Adrenal gland (tissue), 12 donors: Measurements from ENCODE around the gene HPSE. TPM values are rescaled to one million over a fixed set of nuclear protein-coding genes. Genes with fewer than 3 reads are reported as not detected.

Experiments used
- DNase-seq, 7 donors: peaks; one replicate each; pipeline ENCODE4 v3.0.0-alpha.2; 2019 to 2020
- H3K27ac ChIP-seq, 5 donors: fragments of 200-600 bp; sonication (generic) in 4 of 5; 1 replicate in 3 of 5; 2 replicates in 2 of 5; pipeline versions ENCODE4 v1.5.1 to v1.8.0; 2016 to 2020; ENCODE audit warnings: mild to moderate bottlenecking in 1 of 5
- H3K27me3 ChIP-seq: fragments of 200-600 bp; 2 replicates; pipeline ENCODE4 v1.8.0; 2021
- H3K36me3 ChIP-seq, 2 donors: fragments of 200-600 bp; replicated peaks in 1 of 2; 1 replicate in 1 of 2; 2 replicates in 1 of 2; pipeline versions ENCODE4 v1.5.1 to v1.8.0; 2018 to 2022
- H3K4me1 ChIP-seq, 2 donors: fragments of 200-600 bp; replicated peaks in 1 of 2; 1 replicate in 1 of 2; 2 replicates in 1 of 2; pipeline versions ENCODE4 v1.5.1 to v1.8.0; 2018 to 2021
- H3K4me3 ChIP-seq, 4 donors: fragments of 200-600 bp; sonication (generic) in 3 of 4; one replicate each; pipeline ENCODE4 v1.5.1; 2016 to 2018
- H3K9me3 ChIP-seq, 3 donors: fragments of 200-600 bp; sonication (generic) in 1 of 3; replicated peaks in 1 of 3; 1 replicate in 2 of 3; 2 replicates in 1 of 3; pipeline versions ENCODE4 v1.5.1 to v1.8.0; 2016 to 2021
- CTCF ChIP-seq, 6 experiments: fragments of 450-650 bp in 4 of 6; fragments of 200-600 bp in 2 of 6; sonication (generic) in 1 of 6; IDR thresholded peaks; 1 replicate in 5 of 6; 2 replicates in 1 of 6; pipeline versions ENCODE4 v1.5.1 to v1.8.0; 2016 to 2021; ENCODE audit warnings: antibody characterized with exemption in 6 of 6, mild to moderate bottlenecking in 2 of 6, moderate library complexity in 1 of 6
- POLR2A ChIP-seq, 2 donors: fragments of 450-650 bp; IDR thresholded peaks; one replicate each; pipeline ENCODE4 v1.6.1; 2017; ENCODE audit warnings: antibody characterized with exemption in 2 of 2, mild to moderate bottlenecking in 2 of 2, moderate library complexity in 1 of 2
- WGBS, 4 donors: extraction: QIAGEN DNeasy Blood & Tissue Kit in 2 of 4; methylation state at CpG; one replicate each; pipeline versions ENCODE4 v1.1.5 to v1.1.7; 2013 to 2017; 5-methylcytosine and 5-hydroxymethylcytosine counted together
- intact Hi-C, 2 donors: fragments of 100-400 bp; cut with DNase I; formaldehyde crosslinking; loops; one replicate each; pipeline versions ENCODE4 v1.14.1 to v1.15.0; 2022 to 2023
- polyA plus RNA-seq, 3 donors: library from polyadenylated mRNA; stranded (reverse); fragments of 200-250 nt in 2 of 3; fragments of 350-450 nt in 1 of 3; fragmentation: Illumina TruSeq in 1 of 3; extraction: RNeasy Lipid Tissue Mini Kit (QIAGEN cat#74804) in 1 of 3; gene quantifications; one replicate each; pipeline ENCODE4 v1.2.3, GENCODE V29; 2013 to 2014
- total RNA-seq, 9 donors: library from RNA; depleted of rRNA in 4 of 9; stranded (reverse); fragments of >200 nt in 4 of 9; fragments of 120-200 nt in 1 of 9; fragmentation: NEBNext Ultra II Directional in 1 of 9; extraction: Animal tissue kit (Norgen Biotek cat#: 25700) in 1 of 9; gene quantifications; one replicate each; pipeline versions ENCODE4 v1.1.0 to v1.2.4, GENCODE V29; 2013 to 2023
- donor health status: healthy with polysubstance abuse.
- donor health status: Bipolar disorder and iron deficiency.
- donor health status: DM: yes; HTN: yes; CAD: no.
- donor health status: DM: no; HTN: no; CAD: no.
- donor health status: DM: no; HTN: no; CAD: no.
- donor health status: DM: yes; HTN: yes; CAD: no.

Gene HPSE
- total and polyA plus RNA-seq, 12 donors: 0.44 to 12.3 (median 3.8) TPM

- H3K27ac ChIP-seq: no peak overlapping the region
- 85 to 94% (median 90%) methylated on average over 5 of the region's 5 CpGs for WGBS, 4 donors
- intact Hi-C loops: no loop called here
- H3K36me3 ChIP-seq: no peaks in the 10 kb centered on the region
- H3K4me1 ChIP-seq: no peaks in the 10 kb centered on the region
- TF ChIP-seq POLR2A (IDR thresholded peaks at IDR 0.05) (no peak), CTCF (IDR thresholded peaks at IDR 0.05) (no peak)
- no peak overlapping the region for H3K4me3 ChIP-seq
- peaks cover 0 to 6% (median 0%) of the 10 kb centered on the region in 3 donors for H3K9me3 ChIP-seq
- peak in 1 of 7 donors; percentile 23 for DNase-seq
- H3K27me3 ChIP-seq: no peaks in the 10 kb centered on the region
These were observed 43.8 kb upstream of the HPSE start for GRCh38 chr4:83378419-83378818.

- WGBS, 4 donors: 67 to 92% (median 85%) methylated on average over 1 of the region's 1 CpG
- H3K36me3 ChIP-seq: no peaks in the 10 kb centered on the region
- H3K9me3 ChIP-seq: peaks cover 0 to 1% (median 0%) of the 10 kb centered on the region in 3 donors
- DNase-seq: no peak
- no peaks in the 10 kb centered on the region for H3K27me3 ChIP-seq
- no peak overlapping the region for H3K27ac ChIP-seq
- no peak overlapping the region for H3K4me3 ChIP-seq
- TF ChIP-seq CTCF (IDR thresholded peaks at IDR 0.05) (no peak), POLR2A (IDR thresholded peaks at IDR 0.05) (no peak)
- intact Hi-C loops: no loop called here
- H3K4me1 ChIP-seq: no peaks in the 10 kb centered on the region
These were observed 38.3 kb upstream of the HPSE start for GRCh38 chr4:83372931-83373330.

DNA sequence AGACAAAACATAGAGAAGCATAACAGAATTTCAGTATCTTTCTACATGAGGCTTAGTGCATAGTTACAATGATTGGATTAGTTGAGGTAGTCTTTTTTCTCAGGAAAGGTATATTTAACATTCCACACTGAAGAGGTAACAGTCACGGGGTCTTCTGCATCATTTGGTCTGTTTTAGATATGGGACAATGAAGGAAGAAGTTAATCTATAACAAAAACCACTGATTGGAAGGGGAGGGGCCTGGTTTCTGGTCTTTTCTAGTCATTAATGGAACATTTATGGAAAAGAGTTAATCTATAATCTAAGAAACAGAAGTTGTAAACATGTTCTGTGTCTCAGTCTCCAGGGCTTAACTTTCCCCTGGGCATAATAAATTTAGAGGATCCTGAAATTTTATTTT is 37.3 kb upstream of the HPSE start:
- H3K36me3 ChIP-seq: no peaks in the 10 kb centered on the region
- no peaks in the 10 kb centered on the region for H3K9me3 ChIP-seq
- TF ChIP-seq CTCF (IDR thresholded peaks at IDR 0.05): no peak
- H3K4me3 ChIP-seq: no peak overlapping the region
- DNase-seq: no peak
- 94 to 100% (median 96%) methylated on average over 1 of the region's 1 CpG for WGBS, 4 donors
- intact Hi-C loops: no loop called here
- H3K27ac ChIP-seq: no peak overlapping the region
- H3K4me1 ChIP-seq: no peaks in the 10 kb centered on the region
- H3K27me3 ChIP-seq: no peaks in the 10 kb centered on the region

- 92 to 100% (median 94%) methylated on average over 5 of the region's 5 CpGs for WGBS, 4 donors
These were observed 36.6 kb upstream of the HPSE start for GRCh38 chr4:83371235-83371634.

More at GRCh38 chr4:83371235-83371634, 36.6 kb upstream of the HPSE start:
- no peak for DNase-seq
- H3K4me1 ChIP-seq: no peaks in the 10 kb centered on the region
- no peak overlapping the region for H3K27ac ChIP-seq
- intact Hi-C loops: no loop called here
- no peaks in the 10 kb centered on the region for H3K36me3 ChIP-seq
- TF ChIP-seq CTCF (IDR thresholded peaks at IDR 0.05): no peak
- TF ChIP-seq POLR2A (IDR thresholded peaks at IDR 0.05): no peak
- H3K27me3 ChIP-seq: no peaks in the 10 kb centered on the region
- no peak overlapping the region for H3K4me3 ChIP-seq
- H3K9me3 ChIP-seq: no peaks in the 10 kb centered on the region
